NCI-H524 treated with DMSO at 0.1 percent for 48 hours (cell line): Measurements from ENCODE around the gene SORT1.
"Not testable (repeated sequence)": the region's sequence is repeated elsewhere in the genome, so short reads cannot be mapped to it uniquely, and the experiment has no call there.

Experiments
- DNase-seq: peaks from one replicate; lab custom pipeline; 2025; lab: John Stamatoyannopoulos, UW

The SORT1 gene

DNA sequence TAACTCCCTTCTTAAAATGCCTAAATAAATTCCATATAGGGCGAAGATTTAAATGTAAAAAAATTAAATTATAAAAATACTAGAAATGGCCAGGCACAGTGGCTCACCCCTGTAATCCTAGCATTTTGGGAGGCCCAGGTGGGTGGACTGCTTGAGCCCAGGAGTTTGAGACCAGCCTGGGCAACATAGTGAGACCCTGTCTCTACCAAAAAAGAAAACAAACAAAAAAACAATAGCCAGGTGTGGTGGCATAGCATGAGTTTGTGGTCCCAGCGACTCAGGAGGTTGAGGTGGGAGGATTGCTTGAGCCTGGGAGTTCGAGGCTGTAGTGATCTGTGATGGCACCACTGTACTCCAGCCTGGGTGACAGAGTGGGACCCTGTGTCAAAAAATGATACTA, 17.8 kb downstream of the SORT1 start:
- DNase-seq, result no peak

- no peak for DNase-seq
Measured at GRCh38 chr1:109379422-109379821, 18.3 kb downstream of the SORT1 start.

GRCh38 chr1:109377698-109378097, 20.0 kb downstream of the SORT1 start:
- DNase-seq, result no peak

DNA sequence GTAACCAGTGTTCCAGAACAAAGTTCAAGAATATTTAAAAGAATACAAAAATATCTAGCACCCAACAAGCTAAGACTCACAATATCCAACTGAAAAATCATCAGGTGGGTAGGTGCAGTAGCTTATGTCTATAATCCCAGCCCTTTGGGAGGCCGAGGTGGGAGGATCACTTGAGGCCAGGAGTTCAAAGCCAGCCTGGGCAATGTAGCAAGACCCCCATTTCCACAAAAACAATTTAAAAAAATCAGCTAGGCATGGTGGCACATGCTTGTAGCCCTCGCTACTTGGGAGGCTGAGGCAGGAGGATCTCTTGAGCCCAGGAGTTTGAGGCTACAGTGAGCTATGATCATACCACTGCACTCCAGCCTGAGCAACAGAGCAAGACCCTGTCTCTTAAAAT, 24.0 kb downstream of the SORT1 start:
- not testable (repeated sequence) for DNase-seq

DNA sequence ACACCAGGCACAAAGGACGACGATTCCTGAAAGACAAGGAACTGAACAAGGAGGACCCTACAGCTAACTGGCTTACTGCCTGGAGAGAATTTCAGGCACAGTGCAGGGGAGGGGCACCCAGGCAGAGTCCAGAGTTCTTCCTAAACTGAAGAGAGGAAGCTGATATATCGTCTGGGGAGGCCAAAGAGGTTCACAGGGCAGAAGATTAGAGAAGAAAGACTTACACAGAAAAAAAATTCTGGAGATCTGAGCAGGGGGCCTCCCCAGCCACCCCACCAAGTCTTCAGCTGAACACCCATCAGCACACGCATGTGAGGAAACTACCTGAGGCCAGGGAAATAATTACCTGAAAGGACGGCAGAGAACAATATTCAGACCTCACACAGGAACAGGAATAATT, 24.6 kb downstream of the SORT1 start:
- no peak for DNase-seq

DNA sequence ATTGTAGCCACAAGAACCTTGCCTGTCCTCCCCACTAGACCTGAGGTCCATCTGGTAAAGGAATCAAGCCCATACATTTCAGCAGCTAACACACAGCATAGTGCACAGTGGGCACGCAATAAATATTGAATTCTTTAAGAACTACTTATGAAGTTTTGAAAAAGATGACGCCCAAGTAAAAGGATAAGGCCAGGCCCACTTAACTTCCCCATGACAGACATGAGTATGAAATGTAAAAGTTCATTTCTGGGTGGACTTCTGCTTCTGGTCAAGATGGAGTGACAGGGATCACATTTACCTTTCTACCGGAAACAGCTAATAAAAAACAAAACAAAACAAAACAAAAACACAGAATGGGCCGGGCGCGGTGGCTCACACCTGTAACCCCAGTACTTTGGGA, 25.4 kb downstream of the SORT1 start:
- no peak for DNase-seq

DNA sequence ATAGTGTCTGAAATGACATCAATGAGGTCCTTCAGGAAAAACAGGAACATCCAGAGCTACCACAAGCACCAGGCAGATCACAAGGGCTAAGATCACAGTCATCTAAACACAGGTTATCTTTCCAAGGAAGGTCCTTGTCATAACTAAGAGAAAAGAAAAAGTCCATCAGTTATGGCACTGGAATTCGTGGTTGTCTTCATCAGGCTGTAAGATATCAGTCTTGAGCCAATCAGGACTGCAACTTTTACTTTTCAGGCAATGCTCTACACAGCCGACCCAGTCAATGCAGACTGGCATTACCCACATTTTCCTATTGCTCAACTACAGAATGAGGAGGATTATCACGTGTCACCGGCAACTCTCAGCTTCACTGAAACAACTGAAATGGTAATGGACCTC, 26.4 kb downstream of the SORT1 start:
- DNase-seq, result no peak

GRCh38 chr1:109370712-109371340, 26.9 kb downstream of the SORT1 start:
- DNase-seq, result no peak

DNA sequence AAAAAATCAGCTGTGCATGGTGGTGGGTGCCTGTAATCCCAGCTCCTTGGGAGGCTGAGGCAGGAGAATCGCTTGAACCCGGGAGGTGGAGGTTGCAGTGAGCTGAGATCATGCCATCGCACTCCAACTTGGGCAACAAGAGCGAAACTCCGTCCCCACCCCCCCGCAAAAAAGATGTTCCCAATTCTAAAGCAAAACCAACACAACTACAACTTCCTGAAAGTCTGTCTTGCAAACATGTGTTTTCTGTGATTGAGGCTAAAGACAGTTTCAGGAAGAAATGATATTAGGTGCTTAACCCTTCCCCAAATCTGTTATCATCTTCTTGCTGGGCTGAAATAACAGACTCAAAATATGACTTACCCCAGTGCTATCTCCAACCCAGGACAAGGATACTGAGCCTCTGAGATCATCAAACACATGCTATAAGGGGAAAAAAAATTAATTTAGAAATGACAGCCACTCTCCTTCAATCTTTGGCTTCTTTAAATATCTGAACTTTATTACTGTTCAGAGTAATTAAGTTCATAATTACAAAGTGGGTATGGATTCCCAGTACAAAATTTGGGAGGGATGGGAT, 28.5 kb downstream of the SORT1 start:
- DNase-seq, result no peak

- DNase-seq, result no peak
Measured at GRCh38 chr1:109368464-109368863, 29.3 kb downstream of the SORT1 start.

DNA sequence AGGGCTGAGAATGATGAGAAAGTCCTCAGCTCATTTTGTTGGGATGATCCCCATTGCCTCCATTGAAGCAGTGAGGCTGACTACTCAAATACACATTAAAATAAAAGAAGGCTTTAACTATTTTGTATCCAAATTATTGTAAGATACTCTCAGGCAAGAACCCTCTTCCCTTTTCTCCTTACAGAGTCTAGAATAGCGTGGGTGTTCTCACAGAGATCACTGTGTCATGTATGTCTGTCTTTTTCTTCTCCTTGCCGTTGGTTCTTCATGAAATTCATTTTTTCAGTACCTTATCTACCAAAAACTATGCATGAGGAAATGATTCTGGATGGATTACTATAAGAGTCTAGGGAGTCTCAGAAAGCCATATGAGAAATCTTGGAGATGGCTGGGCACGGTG, 30.1 kb downstream of the SORT1 start:
- DNase-seq, result no peak

DNA sequence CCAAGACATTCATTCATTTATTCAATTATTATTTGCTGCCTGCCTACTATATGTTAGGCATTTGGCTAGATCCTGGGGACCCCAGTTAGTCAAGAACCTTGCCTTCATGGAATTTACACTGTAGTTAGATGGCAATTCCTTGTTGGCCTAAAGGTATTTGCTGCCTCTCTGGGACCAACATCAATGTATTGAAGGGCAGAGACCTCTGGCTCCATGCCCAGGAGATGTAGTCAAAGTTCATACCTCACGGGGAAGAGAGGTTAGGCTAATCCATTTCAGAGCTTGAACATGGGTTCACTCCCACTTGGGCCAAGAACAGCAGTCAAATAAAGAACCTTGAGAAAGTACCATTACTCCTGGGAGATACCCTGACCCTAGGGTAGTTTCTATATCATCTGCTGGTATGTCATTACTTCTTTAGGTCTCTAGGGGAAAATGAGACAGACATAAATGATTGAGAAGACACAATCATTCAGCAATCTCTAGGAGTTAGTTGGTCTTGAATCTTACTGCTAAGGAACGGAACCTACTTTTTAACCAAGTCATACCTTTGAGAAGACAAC, 32.0 kb downstream of the SORT1 start:
- DNase-seq, result no peak

GRCh38 chr1:109361649-109362048, 36.1 kb downstream of the SORT1 start:
- DNase-seq, result no peak

DNA sequence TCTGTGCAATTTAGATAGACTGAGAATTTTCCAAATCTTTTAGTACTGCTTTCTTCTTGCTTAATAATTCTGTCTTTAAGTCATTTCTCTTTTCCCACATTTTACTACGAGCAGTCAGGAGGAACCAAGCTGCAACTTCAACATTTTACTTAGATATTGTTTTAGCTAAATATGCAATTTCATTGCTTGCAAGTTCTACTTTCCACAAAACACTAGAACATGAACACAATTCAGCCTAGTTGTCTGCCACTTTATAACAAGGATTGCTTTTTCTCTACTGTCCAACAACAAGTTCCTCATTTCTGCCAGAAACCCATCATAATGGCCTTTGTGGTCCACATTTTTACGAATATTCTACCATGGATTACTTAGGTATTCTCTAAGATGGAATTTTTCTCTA, 36.6 kb downstream of the SORT1 start:
- DNase-seq, result no peak

GRCh38 chr1:109357616-109358015, 40.1 kb downstream of the SORT1 start:
- no peak for DNase-seq

GRCh38 chr1:109356915-109357314, 40.8 kb downstream of the SORT1 start:
- DNase-seq, result no peak

GRCh38 chr1:109356505-109356904, 41.2 kb downstream of the SORT1 start:
- DNase-seq, result no peak

DNA sequence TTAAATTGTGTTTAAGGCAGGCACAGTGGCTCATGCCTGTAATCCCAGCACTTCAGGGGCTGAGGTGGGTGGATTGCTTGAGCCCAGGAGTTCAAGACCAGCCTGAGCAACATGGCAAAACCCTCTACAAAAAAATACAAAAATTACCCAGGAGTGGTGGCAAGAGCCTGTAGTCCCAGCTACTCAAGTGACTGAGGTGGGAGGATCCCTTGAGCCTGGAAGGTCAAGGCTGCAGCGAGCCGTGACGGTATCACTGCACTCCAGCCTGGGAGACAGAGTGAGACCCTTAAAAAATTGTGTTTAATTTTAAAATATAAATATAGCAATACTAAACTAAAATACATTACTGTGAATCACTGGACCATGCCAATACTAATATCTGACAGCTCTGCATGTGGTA, 42.8 kb downstream of the SORT1 start:
- DNase-seq, result no peak

- DNase-seq, result no peak
Measured at GRCh38 chr1:109351457-109351856, 46.3 kb downstream of the SORT1 start.

DNA sequence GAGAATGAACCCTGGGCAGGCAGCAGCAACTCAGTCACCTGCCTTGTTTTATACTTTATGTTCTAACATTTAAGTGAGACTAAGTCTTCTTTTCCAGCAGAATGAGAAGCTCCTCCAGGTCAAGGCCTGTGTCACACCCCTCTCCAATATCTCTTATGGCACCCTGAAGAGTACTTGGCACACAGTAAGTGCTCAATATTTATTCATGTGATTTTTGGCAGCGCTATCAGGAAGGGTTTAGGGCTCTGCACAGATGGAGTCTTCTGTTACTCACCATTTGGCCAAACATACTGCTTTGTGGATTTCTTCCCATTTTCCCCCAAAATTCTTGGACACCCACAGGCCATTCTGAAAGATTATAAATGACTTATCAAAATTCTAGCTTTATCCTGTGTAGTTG, 47.1 kb downstream of the SORT1 start:
- DNase-seq, result no peak

- DNase-seq, result no peak
Measured at GRCh38 chr1:109350182-109350581, 47.5 kb downstream of the SORT1 start.

DNA sequence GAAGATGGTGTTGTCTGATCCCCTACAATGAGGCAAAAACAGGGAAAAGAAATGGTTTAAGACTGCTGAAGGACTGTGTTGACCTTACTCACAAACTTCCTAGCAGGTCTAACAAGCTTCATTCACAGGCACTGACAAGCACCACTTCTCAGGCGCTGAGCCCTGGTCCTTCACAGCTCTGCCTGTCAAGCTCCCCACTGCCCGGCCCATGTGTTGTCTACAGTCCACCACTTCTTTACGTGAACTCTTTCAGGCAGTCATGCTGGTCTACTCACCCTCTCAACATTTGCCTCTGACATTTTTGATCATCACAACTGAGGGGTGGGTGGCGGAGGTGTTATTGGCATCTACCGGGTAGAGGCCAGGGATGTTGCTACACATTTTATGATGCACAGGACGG, 50.2 kb downstream of the SORT1 start:
- DNase-seq, result no peak

DNA sequence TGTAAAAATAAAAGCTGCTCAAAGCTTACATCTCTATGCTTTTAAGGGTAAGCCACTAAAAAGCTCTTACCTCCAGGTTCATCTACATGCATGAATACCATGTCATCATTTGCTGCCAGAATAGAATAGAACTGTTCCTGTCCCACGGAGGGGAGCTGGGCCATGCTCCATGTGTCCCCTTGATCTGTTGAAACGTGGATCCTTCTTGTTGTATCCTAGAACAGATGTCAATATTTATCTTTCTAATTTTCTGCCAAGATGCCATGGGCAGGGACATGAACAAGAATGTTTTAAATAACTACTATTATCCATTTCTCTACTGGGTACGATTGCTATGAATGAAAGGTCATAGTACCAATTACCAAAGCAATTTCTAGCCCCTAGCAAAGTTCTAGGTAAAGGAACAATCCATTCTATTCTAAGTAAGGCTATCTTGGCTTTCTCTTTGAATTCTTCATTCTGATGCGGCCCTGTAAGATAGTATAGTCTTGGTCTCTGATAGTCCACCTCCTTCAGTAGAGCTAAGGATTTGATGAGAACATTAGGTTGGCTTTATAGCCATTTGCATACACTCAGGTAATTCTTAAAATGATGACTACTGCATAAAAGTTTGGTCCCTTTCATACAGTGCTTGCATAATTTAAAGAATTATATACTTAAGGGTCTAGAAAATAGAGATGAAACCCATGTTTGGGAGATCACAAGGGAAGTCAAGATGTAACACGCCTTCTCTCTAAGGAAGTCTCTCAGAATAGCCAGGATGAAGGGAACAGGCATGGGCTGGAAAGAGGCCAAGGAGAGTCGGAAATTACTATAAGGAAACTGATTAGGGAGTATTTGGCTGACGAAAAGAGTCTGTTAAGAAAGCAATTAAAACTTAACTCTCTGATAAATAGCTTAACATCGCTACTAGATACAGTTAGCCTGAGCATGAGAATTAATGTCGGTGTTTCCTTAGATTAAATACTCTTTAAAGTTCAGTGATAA, 55.5 kb downstream of the SORT1 start:
- no peak for DNase-seq
